ENCODE results near the gene HMGN5.

HMGN5 gene, protein sequence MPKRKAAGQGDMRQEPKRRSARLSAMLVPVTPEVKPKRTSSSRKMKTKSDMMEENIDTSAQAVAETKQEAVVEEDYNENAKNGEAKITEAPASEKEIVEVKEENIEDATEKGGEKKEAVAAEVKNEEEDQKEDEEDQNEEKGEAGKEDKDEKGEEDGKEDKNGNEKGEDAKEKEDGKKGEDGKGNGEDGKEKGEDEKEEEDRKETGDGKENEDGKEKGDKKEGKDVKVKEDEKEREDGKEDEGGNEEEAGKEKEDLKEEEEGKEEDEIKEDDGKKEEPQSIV

GRCh38 chrX:81201671-81202455 is at the start of gene HMGN5, which contains the start of gene SH3BGRL:
Gene HMGN5, minus strand, starts transcription at chrX:81201913. Its CDS starts 80,364 bp downstream, at chrX:81121549.
Gene SH3BGRL, plus strand, starts transcription at chrX:81202102. Its CDS starts 99 bp downstream, at chrX:81202201.
- DNase-seq: peak; percentile 20 to 77

- no peak for DNase-seq
These were observed 40.0 kb upstream of the HMGN5 start for GRCh38 chrX:81241753-81242152.

DNA sequence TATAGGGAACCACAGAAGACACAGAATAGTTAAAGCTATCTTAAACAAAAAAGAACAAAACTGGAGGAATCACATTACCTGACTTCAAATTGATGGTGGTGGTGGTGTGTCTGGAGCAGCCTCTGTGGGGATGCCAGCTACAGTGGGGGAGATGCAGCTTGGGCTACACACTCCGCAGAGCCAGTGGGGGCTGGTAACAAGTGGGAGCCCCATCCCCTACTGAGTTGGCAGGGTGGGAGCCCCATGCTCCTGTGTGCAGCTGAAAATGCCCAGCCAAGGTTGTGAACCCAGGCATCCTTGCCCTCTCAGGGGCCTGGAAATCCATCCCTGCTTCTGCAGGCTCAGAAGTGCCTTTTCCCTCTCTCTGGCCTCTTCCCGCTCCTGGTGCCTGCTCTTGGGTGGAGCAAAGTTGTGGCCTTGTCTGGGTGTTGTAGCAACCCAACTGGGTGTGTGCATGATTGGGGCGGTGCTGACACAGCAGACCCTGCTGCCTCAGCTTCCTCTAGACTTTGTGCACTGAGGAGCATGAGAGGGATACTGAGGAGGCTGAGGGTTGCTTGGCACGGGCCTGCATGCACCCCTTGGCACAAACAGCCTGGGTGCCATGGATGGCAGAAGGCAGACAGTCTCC is 39.1 kb upstream of the HMGN5 start:
- no peak for DNase-seq

GRCh38 chrX:81238166-81238565 is 36.5 kb upstream of the HMGN5 start:
- no peak for DNase-seq

- DNase-seq: no peak
These were observed 35.8 kb upstream of the HMGN5 start for GRCh38 chrX:81237516-81237915.

DNA sequence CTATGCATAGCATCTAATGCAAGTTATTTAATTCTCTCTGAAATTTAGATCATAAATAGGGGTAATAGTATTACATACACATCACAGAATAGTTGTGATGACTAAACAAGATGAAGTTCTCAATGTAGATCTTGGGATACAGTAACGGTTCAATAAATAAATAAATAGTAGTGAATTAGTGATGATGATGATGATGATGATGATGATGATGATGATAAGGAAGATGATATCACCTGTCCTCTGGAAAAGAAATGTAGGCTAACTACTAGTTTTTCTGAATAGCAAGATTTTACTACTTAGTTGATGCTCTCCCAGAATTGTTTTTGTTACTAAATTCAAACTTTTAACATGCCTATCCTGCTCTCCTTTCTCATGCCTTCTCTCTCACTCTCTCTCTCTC is 30.5 kb upstream of the HMGN5 start:
- no peak for DNase-seq

DNA sequence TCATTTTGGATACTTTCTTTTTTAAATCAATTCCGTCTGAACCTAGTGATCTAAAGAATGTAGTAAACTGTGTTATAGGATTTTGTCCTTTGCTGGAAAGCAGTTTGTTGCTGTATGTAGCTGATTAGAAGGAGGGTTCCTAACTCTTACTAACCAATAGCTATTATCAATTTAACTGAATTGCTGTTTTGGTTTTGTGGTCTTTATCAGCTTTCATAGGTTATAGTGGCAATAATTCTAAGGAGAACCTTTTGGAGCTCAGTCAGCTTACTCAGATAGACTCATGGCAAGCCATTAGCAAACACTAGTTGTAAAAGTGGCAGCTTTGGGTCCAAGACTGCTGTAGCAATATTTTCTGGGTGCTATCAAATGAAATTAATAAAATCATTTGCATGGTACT is 29.8 kb upstream of the HMGN5 start:
- no peak for DNase-seq

- DNase-seq: no peak
These were observed 28.2 kb upstream of the HMGN5 start for GRCh38 chrX:81229901-81230300.

- no peak for DNase-seq
These were observed 27.5 kb upstream of the HMGN5 start for GRCh38 chrX:81229229-81229628.

DNA sequence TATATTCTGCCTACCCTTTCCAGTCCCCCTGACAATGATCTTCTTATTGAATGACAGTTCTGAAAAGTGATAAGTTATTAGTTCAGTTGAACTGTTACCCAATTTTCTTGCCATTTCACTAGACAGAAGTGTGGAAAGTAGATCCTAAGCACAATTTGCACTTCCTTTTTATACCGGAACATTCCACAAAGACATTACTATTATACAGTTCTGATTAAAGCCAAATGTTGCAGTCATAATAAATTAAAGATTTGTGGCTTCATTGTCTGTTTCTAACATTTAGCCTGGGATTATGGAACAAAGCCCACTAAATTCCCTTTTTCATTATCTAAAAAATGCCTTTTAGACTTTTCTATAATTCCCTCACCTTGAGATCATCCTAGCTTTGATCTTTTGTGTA is 14.0 kb upstream of the HMGN5 start:
- no peak for DNase-seq

- DNase-seq: no peak
These were observed 7.2 kb upstream of the HMGN5 start for GRCh38 chrX:81208916-81209315.

DNA sequence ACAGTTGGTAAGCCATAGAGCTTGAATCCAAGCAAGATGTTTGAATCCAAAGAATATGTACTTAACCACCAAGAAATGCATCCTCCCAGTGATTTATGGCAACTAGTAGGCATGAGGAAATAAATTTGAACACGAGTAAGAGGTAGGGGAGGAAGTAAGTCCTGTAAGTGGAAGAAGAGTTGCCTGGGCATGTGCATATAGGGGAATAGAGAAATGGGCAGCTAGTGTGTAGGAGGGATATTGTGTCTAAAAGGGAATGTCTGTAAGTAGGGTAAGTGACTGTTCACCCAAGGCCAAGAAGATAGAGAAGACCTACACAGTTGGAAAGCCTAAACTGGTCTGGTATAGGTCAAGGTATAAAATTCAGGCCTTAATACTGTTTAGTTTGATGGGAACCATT is 4.8 kb upstream of the HMGN5 start:
- no peak for DNase-seq

- no peak for DNase-seq
These were observed 3.8 kb upstream of the HMGN5 start for GRCh38 chrX:81205551-81205950.

GRCh38 chrX:81202943-81203342 is 1.2 kb upstream of the HMGN5 start:
- peak in 1 of 2 donors; percentile 18 for DNase-seq

- no peak for DNase-seq
These were observed 725 bp upstream of the HMGN5 start for GRCh38 chrX:81202456-81202819.

- DNase-seq: no peak
These were observed 642 bp downstream of the HMGN5 start for GRCh38 chrX:81201071-81201470.

GRCh38 chrX:81195712-81196111 is 6.0 kb downstream of the HMGN5 start:
- DNase-seq: peak; percentile 0 to 29

DNA sequence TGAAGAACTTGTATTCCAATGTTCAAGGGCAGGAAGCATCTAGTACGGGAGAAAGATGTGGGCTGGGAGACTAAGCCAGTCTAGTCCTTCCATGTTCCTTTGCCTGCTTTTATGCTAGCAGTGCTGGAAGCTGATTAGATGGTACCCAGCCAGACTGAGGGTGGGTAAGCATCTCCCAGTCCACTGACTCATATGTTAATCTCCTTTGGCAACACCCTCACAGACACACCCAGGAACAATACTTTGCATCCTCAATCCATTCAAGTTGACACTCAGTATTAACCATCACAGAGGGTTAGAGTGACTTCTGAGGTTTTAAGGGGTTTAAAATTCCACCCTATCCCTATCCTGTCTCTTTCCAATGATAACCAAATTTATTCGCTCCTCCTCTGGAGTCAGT is 6.5 kb downstream of the HMGN5 start:
- DNase-seq: no peak

DNA sequence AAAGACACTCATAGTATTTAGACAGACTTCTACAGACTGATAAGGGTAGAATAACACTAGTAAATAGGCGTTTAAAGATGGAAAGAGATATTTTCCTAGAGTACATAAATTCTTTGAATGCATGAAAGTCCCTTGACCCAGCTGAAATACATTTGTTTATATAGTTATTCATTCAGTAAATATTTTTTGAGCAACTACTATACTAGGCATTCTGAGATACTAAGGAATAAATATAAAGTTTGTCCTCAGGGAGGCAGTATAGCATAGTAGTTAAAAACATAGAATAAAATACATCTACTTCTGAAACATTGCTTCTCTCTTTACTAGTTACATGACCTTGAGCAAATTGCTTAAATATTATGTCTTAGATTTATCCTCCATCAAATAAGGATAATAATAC is 27.4 kb downstream of the HMGN5 start:
- DNase-seq: no peak

GRCh38 chrX:81168391-81168790 is 33.3 kb downstream of the HMGN5 start:
- DNase-seq: no peak

GRCh38 chrX:81121513-81122363 is 80.0 kb downstream of the HMGN5 start:
- DNase-seq: peak; percentile 41 to 72

- peak in 1 of 2 donors; percentile 3 for DNase-seq
These were observed 80.8 kb downstream of the HMGN5 start for GRCh38 chrX:81120936-81121371.
